ENCODE results near the gene CFB.

CFB gene

DNA sequence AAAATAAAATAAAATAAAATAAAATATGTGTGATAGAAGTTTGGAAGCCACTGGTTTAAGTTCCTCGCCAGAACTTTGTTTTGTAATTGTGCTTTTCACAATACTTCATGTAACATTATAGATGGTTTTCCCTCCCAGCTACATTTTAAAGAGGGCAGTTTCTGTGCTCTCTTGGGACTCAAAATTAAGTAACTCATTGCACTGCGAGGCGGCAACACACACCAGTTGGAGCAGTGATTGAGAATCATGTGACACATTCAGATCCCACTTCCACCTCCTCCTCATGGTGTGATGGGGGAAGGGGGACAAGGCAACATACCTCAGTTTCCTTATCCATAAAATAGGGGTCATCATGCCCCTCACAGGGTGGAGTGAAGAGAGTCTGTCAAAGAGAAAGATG lies 10.9 kb upstream of the CFB start:
- no peak for TF ChIP-seq CTCF (IDR thresholded peaks at IDR 0.05)

DNA sequence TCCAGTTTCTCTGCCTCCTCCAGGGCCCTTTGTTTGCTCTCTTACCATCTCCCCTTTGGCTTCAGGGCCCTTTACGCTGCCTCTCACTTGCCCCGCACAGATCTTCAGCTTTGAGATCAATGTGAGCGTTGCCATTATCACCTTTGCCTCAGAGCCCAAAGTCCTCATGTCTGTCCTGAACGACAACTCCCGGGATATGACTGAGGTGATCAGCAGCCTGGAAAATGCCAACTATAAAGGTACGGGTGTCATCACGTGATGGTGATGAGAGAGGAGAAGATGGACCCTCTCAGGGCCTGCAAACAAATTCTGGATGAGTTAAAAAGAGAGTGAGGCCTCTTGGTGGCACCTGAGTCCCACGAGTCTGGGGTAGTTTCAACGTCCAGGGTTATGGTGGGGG lies 10.1 kb upstream of the CFB start:
- no peak for TF ChIP-seq CTCF (IDR thresholded peaks at IDR 0.05)

- TF ChIP-seq CTCF (IDR thresholded peaks at IDR 0.05) = no peak
These were observed 5.6 kb upstream of the CFB start for GRCh38 chr6:31940256-31940664.

- no peak for TF ChIP-seq CTCF (IDR thresholded peaks at IDR 0.05)
These were observed 2.2 kb upstream of the CFB start for GRCh38 chr6:31943742-31944141.

DNA sequence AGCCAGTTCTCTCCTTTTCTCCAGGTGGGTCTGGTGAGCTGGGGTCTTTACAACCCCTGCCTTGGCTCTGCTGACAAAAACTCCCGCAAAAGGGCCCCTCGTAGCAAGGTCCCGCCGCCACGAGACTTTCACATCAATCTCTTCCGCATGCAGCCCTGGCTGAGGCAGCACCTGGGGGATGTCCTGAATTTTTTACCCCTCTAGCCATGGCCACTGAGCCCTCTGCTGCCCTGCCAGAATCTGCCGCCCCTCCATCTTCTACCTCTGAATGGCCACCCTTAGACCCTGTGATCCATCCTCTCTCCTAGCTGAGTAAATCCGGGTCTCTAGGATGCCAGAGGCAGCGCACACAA lies 765 bp upstream of the CFB start:
- TF ChIP-seq CTCF (IDR thresholded peaks at IDR 0.05) = no peak

DNA sequence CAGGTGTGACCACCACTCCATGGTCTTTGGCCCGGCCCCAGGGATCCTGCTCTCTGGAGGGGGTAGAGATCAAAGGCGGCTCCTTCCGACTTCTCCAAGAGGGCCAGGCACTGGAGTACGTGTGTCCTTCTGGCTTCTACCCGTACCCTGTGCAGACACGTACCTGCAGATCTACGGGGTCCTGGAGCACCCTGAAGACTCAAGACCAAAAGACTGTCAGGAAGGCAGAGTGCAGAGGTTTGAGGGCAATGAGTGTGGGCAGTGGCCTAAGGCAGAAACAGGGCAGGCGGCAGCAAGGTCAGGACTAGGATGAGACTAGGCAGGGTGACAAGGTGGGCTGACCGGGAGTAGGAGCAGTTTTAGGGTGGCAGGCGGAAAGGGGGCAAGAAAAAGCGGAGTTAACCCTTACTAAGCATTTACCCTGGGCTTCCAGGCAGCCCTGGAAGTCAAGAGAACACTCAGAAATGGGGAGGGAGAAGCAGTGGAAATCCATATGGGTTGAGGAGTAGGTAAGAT lies 533 bp downstream of the CFB start:
- no peak for TF ChIP-seq CTCF (IDR thresholded peaks at IDR 0.05)

DNA sequence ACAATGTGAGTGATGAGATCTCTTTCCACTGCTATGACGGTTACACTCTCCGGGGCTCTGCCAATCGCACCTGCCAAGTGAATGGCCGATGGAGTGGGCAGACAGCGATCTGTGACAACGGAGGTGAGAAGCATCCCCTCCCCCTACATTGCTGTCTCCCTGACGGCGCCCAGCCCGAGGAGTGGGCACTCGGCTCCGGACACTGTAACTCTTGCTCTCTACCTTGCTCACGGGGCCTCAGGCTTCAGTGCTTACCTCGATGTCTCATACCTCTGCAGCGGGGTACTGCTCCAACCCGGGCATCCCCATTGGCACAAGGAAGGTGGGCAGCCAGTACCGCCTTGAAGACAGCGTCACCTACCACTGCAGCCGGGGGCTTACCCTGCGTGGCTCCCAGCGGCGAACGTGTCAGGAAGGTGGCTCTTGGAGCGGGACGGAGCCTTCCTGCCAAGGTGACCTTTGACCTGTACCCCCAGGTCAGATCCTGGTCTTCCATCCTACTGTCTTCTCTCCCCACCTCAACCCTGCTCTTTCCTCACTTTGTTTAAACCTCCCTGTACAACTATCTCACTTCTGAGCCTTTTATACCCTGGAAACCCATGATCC lies 1.3 kb downstream of the CFB start:
- no peak for TF ChIP-seq CTCF (IDR thresholded peaks at IDR 0.05)

- no peak for TF ChIP-seq CTCF (IDR thresholded peaks at IDR 0.05)
These were observed 2.0 kb downstream of the CFB start for GRCh38 chr6:31947864-31948263.
